ENCODE results near the gene ACTN1.

The ACTN1 gene

DNA sequence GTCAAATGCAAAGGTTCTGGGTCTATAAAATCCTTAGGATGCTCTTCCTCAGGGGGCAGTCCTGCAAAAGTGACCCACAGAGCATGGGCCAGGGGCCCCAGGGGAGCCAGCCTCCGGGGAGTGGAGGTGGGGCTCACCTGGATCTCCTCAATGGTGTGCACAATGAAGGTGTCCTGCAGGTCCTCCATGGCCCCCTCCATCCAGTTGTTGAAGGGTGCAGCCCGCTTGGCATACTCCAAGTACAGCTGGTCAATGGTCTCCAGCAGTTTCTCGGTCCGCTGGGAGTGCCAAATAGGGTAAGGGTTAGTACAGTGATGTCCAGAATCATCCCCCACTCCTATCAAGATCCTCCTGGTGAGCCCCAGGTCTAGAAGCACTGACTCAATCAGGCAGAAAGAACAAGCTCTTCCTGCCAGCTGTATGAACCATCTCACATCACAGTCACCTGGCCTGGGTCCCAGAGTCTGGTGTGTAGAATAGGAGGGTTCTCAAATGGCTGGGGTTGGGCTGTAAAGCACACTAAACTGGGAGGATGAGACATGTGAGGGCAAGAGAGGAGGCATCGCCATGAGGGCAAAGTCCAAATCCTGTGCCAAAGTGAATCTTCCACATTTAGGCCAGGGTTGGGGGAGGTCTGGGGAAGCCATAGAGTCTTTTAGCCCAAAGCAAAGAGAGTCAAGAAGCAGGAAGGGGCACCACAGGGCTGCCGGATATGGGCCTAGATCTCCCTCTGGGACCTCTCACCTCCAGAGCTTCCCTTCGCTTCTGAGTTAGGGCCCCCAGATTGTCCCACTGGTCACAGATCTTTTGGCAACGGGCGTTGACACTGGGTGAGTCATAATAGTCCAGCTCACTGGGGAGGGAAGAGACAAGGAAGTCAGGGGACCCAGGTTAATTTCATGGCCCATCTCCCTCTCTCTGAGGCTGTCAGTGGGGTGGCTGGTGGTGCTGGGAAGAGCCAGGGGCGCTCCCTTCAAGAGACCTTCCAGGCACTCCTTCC, 94.8 kb downstream of the ACTN1 start:
- no peak for DNase-seq

DNA sequence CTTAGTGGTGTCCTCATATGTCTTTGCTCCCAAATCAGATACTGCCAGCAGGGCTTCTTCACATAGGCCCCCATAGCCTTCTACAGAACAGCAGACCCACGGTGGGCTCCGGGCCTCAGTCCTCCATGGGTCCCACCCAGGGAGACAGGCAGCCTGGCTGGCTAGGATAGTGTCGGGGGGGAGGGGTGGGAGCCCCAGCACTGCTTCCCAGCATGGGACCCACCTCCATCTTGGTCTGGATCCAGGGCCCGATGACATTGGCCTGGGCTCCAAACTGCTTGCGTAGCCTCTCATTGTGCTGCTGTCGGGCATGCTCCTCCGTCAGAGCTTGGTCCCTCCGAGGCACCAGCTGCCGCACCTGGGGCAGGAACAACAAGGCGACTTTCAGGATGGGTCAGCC, 96.9 kb downstream of the ACTN1 start:
- DNase-seq = no peak

DNA sequence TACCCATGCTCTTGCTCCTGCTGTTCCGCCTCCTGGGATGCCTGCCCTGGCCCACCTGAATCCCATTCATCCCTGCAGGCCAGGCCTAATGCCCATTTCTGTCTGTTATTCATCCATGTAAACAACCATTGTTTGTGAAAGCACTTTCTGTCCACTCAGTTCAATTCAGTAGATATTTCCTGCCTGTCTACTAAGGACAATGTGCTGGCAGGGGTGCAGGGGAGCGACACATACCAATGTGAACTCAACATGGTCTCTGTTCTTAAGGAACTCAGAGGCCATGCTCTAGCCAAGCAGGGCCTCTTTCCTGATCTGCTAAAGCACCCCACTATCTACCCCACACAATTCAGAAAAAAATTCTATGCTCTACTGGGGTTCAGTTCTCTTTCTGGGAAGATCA, 97.7 kb downstream of the ACTN1 start:
- DNase-seq = no peak

DNA sequence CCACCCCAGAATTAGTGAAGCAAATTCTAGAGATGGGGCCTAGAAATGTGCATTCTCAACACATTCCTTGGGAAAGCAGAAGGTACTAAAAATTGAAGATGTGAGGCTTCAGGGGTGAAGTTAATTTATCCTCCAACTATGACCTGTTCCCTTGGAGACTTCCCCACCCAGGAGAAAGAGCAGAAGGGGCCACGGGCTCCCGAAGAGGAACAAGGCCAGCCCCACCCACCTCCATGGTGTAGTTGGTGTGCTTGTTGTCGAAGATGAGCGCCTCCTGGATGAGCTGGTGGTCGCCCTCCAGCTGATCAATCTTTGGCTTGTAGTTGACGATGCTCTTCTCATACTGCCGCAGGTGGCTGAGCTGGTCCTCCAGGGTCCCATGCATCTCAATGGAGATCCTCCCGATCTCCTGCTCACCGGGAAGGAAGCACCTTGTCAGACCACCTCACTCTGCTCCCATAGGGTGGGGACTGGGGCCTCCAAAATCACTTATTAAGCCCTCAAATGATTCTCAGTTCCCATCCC, 98.5 kb downstream of the ACTN1 start:
- DNase-seq = no peak

DNA sequence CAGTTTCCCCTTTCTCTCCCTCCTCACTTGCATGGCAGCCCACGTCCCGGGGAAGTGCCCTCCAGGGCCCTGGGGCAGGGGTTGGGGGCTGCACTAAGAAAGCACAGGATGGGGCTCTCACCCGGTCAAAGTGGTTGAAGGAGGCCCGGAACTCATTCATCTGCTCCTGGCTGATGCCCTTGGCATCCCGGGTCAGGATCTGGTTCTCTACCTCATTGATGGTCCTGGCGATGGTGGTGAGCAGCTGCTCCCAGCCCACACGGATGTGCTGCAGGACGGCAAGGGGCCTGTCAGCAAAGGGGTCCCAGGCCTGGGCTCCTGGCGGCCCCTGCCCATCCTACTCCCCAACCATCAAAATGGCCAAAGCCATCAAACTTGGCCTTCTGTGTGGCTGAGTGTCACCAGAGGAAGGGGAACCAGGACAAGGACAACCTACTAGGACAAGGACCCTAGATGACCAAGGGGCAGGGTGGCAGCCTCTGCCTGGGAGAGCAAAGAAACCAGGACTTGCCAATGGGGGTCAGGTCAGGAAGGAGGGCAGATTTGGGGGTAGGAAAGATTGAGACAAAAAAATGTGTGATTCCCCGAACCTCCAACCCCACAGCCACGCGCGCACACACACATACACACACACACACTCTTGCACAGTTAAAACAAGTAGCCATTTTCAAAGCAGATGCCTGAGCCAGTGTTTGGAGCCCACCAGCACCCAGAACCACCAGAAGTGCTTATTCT, 99.1 kb downstream of the ACTN1 start:
- DNase-seq = no peak

DNA sequence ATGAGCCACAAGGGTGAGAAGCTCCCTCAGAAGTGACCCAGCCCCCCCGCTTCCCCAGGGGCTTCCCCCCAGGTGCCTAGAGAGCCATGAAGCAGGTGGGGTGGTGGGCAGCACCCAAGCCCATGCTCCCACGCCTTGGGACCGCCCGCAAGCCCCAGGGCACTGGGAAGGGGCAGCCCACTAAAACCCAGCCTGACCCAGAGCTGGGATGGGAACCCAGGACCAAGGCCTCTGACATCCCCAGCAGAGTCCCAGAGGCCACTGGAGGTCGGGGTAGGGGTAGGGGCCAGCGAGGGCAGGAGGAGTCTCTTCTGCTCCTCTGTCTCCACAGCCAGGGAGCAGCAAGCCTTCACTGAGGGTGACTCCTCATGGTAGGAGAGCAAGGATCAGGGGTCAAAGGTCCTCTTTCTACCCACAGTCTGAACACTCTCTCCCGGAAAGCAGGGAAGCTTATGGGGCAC, 99.8 kb downstream of the ACTN1 start:
- no peak for DNase-seq

DNA sequence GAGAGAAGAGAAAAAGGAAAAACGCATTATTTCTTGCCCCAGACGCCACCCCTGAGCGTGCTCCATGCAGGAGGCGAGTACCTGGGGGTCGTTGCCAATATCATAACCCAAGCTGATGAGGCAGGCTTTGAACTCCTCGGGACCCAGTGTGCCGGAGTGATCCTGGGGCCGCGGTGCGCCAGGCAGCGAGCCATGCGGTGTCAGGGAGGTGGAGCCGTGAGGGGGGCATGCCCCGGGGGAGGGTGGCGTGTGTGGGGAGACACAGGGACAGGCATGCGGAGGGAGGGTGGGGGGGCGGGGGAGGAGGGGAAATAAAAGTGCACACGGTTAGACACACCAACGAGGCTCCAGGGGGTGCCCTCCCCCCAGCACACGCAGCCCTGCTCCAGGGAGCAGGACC, 100.2 kb downstream of the ACTN1 start:
- no peak for DNase-seq

DNA sequence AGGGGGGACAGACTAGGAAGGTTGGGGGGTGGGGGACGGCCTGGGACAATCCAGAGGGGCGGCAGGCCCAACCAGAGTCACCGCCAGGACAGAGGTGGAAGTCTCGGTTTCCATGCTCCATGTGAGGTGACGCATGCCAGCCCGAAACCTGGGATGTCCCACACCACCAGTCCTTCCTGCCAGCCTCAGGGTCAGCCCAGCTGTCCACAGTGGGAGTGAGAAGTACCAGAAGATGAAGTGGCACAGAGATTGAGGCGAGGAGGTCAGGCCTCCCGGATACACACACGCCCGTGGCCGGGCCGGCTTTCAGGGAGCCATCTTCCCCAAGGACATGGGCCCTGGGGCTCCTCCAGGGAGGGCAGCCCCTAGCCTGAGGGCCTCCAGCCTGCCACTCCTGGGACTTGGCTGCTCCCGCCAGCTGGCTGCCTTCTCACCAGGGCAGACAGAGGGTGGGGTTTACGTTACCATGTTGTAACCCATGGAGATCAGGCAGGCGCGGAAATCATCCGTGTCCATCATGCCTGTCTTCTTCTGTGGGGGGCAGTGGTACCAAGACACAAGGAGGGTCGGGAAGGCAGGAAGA, 101.0 kb downstream of the ACTN1 start:
- DNase-seq = no peak

DNA sequence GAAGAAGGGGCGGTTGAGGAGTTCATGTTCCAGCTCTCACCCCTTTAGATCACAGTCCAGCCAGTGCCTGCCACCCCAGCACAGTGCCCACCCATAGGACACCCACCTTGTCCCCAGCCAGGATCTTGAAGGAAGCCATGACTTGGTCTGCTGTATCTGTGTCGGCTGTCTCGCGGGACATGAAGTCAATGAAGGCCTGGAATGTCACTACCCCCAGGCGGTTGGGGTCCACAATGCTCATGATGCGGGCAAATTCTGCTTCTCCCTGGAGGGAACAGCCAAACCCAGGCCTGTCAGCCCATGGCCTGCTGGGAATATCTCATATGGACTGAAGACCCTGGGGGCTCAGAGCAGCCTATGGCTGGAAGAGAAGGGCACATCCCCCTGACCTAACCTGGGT, 102.1 kb downstream of the ACTN1 start:
- no peak for DNase-seq

DNA sequence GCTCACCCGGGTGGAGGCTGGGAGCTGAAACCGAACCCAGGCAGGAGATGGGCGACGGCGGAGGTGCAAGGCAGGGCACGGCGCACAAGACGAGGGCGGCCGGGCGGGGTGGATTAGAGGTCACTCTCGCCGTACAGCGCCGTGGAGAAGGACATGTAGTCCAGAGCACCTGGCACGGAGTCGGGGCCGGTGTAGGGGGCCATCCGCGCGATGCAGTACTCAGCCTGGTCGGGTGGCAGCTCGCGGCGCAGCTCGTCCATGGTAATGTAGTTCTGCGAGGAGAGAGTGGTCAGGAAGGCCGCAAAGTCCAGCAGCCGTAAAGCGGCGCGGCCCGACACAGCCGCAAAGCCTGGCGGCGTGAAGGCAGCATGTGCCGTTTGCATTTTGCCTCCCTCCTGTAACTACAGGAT, 104.4 kb downstream of the ACTN1 start:
- DNase-seq = no peak

DNA sequence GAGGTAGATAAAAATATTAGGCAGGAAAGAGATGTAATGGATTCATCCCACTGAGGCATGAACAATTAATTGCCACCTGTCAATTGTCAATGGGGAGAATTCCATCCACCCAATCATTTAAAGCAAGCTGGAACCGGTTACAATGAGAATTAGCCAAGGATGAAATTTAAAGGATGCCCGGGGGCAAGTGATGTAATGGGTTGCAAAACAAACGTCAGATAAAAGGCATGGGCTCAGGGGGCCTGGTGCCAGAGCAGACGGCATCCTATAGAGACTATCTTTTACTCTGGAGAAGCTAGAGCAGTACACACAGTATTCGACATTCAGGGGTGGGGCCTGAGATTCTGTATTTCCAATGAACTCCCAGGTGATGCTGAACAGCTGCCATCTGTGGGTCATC, 105.7 kb downstream of the ACTN1 start:
- no peak for DNase-seq

DNA sequence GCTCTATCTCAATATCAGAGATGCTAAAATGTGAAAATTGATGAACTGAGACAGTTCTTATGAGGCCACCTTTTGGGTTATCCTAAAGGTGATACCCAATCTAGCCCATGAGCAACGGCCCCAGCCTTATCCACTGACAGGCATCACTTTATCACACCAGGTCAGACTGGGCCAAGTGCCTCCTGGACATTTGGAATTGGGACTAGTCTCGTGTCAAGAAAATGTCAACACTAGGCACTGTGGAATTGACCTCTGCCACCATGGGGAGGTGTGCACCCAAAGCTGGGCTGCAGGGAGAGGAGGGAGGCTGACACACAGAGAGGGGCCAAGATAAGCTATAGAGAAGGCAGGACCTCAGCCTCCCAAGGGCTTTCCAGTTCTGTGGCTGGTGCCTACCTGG, 107.7 kb downstream of the ACTN1 start:
- no peak for DNase-seq

DNA sequence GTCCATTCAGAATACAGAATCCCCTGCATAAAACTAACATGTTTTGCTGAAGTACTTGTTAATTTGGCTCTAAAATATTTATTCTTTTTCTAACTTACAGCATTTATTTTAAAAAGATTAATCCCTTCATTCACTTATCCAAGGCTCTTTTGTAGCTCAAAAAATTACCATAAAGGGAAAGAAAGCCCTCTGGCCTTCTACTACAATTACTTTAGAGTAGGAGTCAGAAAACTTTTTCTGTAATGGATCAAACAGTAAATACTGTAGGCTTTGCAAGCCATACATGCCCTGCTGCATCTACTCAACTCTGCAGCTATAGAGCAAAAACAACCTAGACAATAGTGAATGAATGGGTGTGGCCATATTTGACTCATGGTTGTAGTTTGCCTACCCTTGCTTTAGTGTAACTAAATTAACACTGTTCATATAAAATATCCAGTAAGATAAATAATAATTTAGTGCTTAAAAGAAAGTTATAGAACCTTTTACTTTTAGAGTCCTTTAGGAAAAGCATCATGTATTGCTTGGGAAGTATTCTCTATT, 112.0 kb downstream of the ACTN1 start:
- DNase-seq = no peak

DNA sequence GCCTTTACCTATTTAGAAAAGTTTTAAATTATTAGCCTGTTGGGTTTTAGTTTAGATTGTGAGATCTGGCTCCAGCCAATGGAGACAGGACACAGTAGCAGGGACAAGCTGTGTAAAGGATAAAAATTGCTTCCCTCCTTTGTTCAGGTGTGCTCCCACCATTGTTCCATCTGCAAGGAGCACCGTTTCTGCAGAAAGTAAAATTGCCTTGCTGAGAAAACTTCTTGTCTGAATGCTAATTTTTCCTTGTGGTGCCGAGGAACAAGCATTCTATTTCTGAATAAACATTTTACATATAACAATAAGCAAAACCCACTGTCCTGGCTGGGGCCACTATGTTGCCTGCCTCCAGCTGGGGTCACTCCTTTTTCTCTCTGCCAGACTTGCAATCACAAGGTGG, 113.6 kb downstream of the ACTN1 start:
- no peak for DNase-seq

DNA sequence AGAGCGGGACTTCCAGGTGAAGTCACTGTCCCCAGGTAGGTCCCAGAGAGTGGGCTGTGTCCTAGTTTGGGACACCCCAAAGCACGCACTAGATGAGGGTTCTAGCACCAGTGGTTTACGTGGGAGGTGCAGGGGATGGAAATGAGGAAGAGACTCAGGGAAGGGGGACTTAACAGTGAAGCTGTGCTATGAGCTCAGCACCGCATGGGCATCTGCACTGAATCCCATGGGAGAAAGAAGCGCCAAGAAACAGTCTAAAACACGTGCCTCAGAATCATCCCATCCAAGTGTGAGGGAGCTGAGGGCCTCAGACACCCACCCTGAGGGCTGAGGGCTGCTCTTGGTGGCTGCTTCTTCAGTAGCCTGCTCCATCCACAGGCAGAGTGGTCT, 114.7 kb downstream of the ACTN1 start:
- DNase-seq = no peak

DNA sequence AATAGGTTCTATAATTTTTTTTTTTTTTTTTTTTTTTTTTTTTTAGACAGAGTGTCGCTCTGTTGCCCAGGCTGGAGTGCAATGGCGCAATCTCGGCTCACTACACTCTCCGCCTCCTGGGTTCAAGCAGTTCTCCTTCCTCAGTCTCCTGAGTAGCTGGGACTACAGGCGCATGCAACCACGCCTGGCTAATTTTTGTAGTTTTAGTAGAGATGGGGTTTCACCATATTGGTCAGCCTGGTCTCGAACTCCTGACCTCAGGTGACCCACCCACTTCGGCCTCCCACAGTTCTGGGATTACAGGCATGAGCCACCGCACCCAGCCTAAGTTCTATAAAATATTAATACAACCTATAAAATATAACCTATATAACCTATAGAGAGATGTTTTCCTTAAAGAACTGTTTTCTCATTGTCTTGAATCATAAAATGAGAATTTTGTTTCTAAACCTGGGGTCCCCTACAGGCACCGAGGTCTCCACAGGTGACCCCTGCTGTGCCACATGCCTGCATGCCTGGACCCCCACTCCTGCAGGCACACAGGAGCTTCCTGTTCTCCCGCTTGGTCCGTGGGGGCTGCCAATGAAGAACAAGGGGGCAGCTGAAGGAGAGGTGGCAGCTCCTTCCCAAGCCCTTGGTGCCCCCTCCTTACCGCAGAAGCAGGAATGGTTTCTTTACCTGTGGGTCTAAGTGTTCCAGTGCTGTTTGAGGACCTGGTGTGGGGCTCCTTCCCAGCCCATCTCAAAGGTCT, 115.3 kb downstream of the ACTN1 start:
- no peak for DNase-seq

DNA sequence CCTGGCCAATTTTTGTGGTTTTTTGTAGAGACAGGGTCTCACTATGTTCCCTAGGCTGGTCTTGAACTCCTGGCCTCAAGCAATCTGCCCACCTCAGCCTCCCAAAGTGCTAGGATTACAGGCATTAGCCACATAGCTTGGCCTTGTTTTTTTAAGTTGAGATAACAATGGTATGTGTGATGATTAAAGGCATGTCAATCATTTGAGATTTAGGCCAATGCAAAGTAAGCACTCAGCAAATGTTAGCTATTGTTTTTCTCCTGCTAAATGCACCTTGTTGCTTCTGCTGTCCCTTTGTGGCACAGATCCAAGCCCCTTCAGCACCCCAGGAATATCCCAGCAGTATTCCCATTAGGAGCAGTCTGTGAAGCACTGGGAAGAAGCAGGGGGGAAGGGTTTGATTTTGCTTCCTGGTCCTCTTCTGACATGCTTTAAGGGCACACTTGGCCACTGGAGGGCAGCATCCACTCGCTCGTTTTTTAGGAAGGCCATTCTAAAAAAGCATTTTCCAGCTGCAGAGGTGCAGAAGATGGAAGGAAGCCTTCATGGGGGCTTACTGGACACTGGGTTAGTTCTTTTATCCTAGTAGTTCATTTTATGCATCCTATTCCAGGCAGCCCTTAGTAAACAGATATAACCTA, 116.0 kb downstream of the ACTN1 start:
- peak; percentile 59 for DNase-seq

DNA sequence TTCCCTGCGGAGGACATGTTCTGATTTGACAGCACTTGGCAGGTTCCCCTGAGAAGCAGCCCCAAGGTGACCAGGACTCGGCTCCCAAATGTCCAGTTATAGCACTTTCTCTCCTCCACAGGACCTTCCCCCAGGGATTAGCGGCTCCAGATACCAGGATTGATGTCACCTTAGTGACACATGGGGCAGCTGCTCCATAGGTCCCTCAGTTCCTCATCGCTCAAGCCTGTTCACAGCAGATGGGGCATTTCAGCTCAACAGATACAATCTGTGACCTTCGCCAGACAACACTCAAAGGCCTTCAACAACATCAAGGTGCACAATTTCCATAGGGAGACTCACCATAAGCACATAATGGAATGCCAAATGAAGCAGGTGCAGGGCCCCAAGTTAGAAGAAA, 118.3 kb downstream of the ACTN1 start:
- no peak for DNase-seq

DNA sequence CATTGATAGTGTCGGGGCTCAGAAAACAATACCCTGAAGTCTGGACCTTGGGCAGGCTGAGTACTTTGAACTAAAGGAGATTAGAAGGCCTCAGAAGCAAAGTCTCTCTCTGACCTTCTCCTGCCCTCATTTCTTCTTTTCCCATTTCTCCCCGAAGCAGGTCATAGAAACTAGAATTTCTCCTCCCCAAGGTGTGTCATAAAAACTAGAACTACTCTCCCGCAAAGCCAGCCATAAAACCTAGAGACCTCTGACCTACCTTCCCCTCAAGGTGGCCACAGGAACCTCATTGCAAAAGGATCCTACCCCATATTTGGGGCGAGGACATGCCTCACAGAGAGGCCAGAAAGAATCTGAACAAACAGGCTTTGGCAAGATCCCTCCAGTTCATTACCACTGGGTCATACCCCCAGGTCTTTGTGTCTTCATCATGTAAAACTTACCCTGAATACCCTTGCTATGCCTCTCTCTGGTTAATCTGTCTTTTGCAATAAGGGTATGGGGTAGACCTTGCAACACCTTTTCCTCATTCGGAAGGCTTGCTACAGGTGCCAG, 121.5 kb downstream of the ACTN1 start:
- DNase-seq = no peak

DNA sequence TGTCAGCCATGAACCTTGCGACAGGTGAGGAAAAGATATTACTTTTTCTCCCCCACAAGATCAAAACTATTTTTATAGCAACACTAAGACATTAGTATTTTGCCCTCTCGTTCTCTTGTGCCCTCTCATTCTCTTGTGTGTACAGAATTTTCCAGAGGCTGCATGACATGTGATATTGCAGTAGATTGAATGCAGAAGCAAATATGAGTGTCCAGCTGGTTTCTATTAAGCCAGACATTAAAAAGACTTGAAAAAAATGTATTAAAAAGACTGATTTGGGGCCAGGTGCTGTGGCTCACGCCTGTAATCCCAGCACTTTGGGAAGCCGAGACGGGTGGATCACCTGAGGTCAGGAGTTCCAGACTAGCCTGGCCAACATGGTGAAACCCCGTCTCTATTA, 122.5 kb downstream of the ACTN1 start:
- no peak for DNase-seq

DNA sequence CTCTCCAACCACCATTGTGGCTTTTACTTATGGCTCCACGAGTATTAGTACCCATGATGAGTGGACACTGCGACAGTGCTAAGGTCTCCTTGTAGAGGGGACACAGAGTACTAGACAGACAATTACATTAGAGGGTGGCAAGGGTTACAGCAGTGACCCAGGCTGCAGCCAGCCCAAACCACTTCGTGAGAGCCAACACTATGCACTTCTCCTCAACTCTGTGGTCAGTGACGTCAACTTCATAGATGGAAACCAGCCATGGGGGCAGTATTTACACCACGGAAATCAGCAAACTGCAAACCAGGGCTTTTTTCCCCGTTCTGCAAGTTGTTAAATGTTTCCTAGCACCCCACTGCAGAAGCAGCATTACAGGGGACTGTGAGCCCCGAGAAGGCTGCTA, 124.7 kb downstream of the ACTN1 start:
- DNase-seq = no peak

DNA sequence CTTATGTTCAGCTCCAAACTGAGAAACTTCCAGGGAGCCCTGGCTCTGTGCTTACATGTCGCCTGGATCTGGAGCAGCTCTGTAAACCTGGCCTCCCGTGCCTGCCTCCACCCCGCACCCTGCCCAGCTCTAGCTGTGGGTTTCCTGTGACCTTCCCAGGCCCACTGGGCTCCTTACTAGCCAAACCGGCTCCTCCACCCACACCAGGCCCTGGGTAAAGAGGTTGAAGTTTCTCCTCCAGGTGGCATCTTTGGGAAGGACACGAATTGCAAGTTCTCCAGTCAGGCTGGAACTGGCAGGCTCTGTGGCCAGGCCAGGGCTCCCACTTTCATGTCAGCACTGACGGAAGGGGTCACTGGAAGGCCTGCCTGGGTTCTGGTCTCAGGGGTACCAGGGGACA, 125.4 kb downstream of the ACTN1 start:
- no peak for DNase-seq

Data from GDM1 (cell line).